Measurements from ENCODE around the gene MAML3. TPM values are rescaled to one million over a fixed set of nuclear protein-coding genes. Genes with fewer than 3 reads are reported as not detected.

Gene MAML3
- total RNA-seq, 2 donors from 2014 or later: 29.2 to 32.2 TPM

- Mint-ChIP-seq H3K4me3 (no peak overlapping the region), H3K27me3 (ENCODE audit: insufficient read depth) (no peaks in the 10 kb centered on the region), H3K27ac (no peak overlapping the region), H3K9me3 (no peaks in the 10 kb centered on the region), H3K36me3 (ENCODE audit: low read depth) (peaks cover 2% of the 10 kb centered on the region), H3K4me1 (peaks cover 22% of the 10 kb centered on the region)
- TF ChIP-seq CTCF (conservative IDR thresholded peaks at IDR 0.05): no peak
- Histone ChIP-seq H3K9me3 (ENCODE audit: control insufficient read depth, low read length) (no peaks in the 10 kb centered on the region), H3K4me1 (ENCODE audit: control insufficient read depth, insufficient read depth, low read length) (peaks cover 24% of the 10 kb centered on the region), H3K36me3 (ENCODE audit: control insufficient read depth, insufficient read depth, low read length) (peaks cover 14% of the 10 kb centered on the region), H3K27ac (ENCODE audit: low read depth, low read length) (no peak overlapping the region), H3K9ac (ENCODE audit: extremely low read depth, low read length, poor library complexity, severe bottlenecking) (no peak overlapping the region), H3K4me3 (ENCODE audit: low read length) (no peak overlapping the region), H3K27me3 (ENCODE audit: control insufficient read depth, insufficient read depth, low read length, poor library complexity, severe bottlenecking) (no peaks in the 10 kb centered on the region)
- DNase-seq: no peak
- WGBS, 2 experiments (ENCODE audit: insufficient coverage in 1 of 2, insufficient read length in 1 of 2): 92 to 94% methylated on average over 3 to 5 of the region's 5 CpGs
Measured at GRCh38 chr4:139762720-139763119, 391.3 kb downstream of the MAML3 start.

- Histone ChIP-seq H3K9ac (ENCODE audit: extremely low read depth, low read length, poor library complexity, severe bottlenecking) (no peak overlapping the region), H3K4me3 (ENCODE audit: low read length) (no peak overlapping the region)
Measured at GRCh38 chr4:139761461-139761860, 392.5 kb downstream of the MAML3 start.

GRCh38 chr4:139760567-139760966 lies 393.4 kb downstream of the MAML3 start:
- TF ChIP-seq CTCF (conservative IDR thresholded peaks at IDR 0.05): no peak
- Histone ChIP-seq H3K27me3 (ENCODE audit: control insufficient read depth, insufficient read depth, low read length, poor library complexity, severe bottlenecking) (no peaks in the 10 kb centered on the region), H3K9me3 (ENCODE audit: control insufficient read depth, low read length) (no peaks in the 10 kb centered on the region), H3K4me3 (ENCODE audit: low read length) (no peak overlapping the region), H3K27ac (ENCODE audit: low read depth, low read length) (no peak overlapping the region), H3K9ac (ENCODE audit: extremely low read depth, low read length, poor library complexity, severe bottlenecking) (no peak overlapping the region), H3K36me3 (ENCODE audit: control insufficient read depth, insufficient read depth, low read length) (peaks cover 7% of the 10 kb centered on the region), H3K4me1 (ENCODE audit: control insufficient read depth, insufficient read depth, low read length) (peaks cover 24% of the 10 kb centered on the region)
- H3K9me3 Mint-ChIP-seq: no peaks in the 10 kb centered on the region
- peaks cover 22% of the 10 kb centered on the region for H3K4me1 Mint-ChIP-seq
- H3K36me3 Mint-ChIP-seq (ENCODE audit: low read depth): no peaks in the 10 kb centered on the region
- WGBS, 2 experiments (ENCODE audit: insufficient coverage in 1 of 2, insufficient read length in 1 of 2): 83 to 89% methylated on average over 2 to 4 of the region's 4 CpGs
- peak; percentile 7 for DNase-seq
- no peak overlapping the region for H3K4me3 Mint-ChIP-seq
- H3K27ac Mint-ChIP-seq: no peak overlapping the region
- H3K27me3 Mint-ChIP-seq (ENCODE audit: insufficient read depth): no peaks in the 10 kb centered on the region

More at GRCh38 chr4:139761461-139761860, 392.5 kb downstream of the MAML3 start:
- Mint-ChIP-seq H3K36me3 (ENCODE audit: low read depth) (no peaks in the 10 kb centered on the region), H3K27me3 (ENCODE audit: insufficient read depth) (no peaks in the 10 kb centered on the region), H3K4me3 (no peak overlapping the region), H3K4me1 (peaks cover 22% of the 10 kb centered on the region), H3K27ac (peak overlapping the region; percentile 11), H3K9me3 (no peaks in the 10 kb centered on the region)
- peak; percentile 72 for TF ChIP-seq CTCF (conservative IDR thresholded peaks at IDR 0.05)
- H3K27me3 ChIP-seq (ENCODE audit: control insufficient read depth, insufficient read depth, low read length, poor library complexity, severe bottlenecking): no peaks in the 10 kb centered on the region
- WGBS, 2 experiments (ENCODE audit: insufficient coverage in 1 of 2, insufficient read length in 1 of 2): 36 to 86% methylated on average over 1 to 4 of the region's 4 CpGs
- H3K9me3 ChIP-seq (ENCODE audit: control insufficient read depth, low read length): no peaks in the 10 kb centered on the region
- H3K27ac ChIP-seq (ENCODE audit: low read depth, low read length): no peak overlapping the region
- peaks cover 24% of the 10 kb centered on the region for H3K4me1 ChIP-seq (ENCODE audit: control insufficient read depth, insufficient read depth, low read length)
- peak; percentile 68 for DNase-seq
- H3K36me3 ChIP-seq (ENCODE audit: control insufficient read depth, insufficient read depth, low read length): peaks cover 4% of the 10 kb centered on the region
